GM19035 (cell line): ENCODE results near the gene NEDD4L.
"Not testable (repeated sequence)": the region's sequence is repeated elsewhere in the genome, so short reads cannot be mapped to it uniquely, and the experiment has no call there.

Experiments
- ATAC-seq: cut with Tn5 transposase; IDR thresholded peaks from one replicate; pipeline ENCODE4 v1.9.1; 2021; ENCODE audit not compliant: unreplicated experiment

NEDD4L gene

DNA sequence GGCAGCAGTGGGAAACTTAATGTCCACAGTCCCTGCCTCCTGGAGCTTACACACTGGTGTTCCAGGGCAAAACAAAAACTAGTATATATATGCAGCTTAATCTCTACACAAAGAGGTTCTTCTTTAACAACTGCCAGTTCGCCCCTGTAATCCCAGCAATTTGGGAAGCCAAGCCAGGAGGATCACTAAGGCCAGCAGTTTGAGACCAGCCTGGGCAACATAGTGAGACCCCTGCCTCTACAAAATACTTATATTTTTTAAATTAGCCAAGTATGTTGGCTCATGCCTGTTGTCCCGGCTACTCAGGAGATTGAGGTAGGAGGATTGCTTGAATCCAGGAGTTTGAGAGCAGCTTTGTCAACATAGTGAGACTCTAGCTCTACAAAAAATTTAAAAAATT, 17.2 kb upstream of the NEDD4L start:
- ATAC-seq = no peak

DNA sequence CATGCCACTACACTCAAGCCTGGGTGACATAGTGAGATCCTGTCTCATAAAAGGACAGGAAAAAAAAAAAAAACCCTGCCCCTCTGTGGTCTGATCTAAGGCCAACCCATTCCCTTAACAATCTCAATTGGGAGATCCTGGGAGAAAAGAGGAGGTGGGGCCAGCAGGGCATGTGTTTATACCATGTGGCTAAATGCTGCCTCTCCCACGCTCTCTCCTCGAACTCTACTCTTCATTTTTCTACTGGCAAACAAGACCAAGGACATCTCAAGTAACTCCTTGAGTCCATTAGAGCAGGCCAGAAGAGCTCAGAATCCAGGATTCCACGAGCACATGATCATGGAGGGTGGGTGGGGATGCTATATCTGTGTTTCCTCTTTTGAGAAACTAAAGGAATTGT, 16.7 kb upstream of the NEDD4L start:
- ATAC-seq = no peak

DNA sequence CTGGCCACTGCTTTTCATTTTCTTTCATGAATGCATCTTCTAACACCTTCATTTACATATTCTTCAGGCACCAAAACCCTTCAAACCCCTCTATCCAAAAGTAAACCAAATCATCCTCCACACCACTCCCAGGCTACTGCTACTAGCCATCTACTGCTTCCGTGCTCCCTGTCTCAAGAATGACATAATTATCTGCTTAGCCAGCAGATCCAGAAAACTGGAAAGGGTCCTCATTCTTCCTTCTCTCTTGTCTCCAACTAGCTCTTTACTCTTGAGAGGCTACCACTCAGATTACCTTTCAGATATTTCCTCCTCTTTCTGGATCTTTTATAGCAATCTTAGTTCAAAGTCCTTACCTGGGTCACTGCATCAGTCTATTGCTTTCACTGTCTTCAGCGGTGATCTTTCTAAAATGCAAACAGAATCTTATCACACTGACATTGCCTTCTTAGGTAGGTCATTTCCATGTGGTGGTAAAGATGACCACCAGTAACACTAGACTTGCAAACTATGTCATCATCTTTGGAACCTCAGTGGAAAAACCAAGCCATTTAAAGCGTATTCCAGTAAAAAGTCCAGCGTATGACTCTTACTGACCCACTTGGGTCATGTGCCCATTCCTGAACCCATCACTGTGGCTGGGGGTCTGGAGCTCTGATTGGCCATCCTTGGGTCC, 15.8 kb upstream of the NEDD4L start:
- no peak for ATAC-seq

DNA sequence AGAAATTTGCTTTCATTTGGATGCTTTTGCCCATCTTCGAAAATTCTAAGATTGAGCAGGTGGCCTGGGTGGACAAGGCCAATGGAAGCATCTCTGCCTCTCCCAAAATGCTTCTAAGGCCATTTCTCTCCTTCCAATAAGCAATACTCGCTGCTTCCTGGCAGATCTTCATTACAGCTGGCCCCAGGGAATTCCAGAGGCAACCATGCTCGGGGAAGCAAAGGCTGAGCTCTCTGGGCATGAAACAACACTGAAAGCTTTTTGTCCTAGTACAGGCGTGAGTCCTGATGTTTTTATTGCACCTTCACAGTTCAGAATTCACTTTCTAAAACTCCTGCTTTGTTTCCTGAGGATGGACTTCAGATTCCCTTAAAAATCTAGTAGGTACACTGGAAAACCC, 11.8 kb upstream of the NEDD4L start:
- no peak for ATAC-seq

DNA sequence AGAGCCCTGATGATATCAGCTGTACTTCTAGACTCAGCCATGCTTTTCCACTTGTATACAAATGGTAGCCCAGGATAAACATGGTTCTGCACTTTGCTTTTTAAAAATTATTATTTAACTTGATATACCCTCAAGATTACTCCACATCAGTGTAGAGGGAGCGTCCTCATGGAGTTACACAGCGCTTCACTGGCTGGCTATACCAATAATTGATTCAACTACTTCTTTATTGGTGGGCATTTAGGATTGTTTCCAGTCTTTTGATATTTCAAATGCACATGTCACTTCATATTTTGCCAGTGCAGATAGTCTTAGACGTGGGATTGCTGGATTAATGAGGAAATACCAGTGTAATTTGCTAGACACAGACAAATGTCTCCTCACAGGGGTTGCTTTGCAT, 10.8 kb upstream of the NEDD4L start:
- no peak for ATAC-seq

DNA sequence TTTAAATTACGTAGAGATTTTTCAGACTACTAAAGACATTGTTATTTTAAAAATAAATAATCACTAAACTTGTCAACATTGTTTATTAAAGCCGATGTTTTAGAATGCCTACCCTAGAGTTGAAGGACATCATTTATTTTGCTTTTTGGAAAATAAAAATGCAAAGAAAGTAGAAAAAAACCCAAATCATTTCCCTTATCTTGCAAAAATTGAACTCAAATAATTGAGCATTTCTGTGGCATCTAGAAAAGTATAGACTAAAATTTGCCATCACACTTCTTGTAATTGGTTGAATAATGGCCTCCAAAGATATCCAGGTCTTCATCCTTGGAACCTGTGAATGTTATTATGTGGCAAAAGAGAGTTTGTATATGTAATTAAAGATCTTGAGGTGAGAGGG, 9.7 kb upstream of the NEDD4L start:
- no peak for ATAC-seq

DNA sequence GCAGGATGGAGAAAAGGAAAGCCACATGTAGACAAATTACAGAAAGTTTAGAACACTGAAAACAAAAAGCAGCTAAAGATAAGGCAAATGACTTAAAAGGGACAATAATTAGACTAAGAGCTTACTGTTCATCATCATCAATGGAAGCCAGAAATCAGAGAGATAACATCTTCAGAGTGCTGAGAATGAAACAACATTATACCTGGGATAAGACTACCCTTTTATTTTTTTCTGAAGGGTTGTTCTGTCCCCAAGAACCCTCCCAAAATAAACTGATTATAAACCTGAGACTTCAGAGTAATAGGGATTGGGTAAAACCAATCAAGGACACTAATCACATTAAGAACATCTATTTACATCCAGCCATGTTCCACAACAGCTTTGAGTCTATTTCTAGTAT, 6.9 kb upstream of the NEDD4L start:
- no peak for ATAC-seq

DNA sequence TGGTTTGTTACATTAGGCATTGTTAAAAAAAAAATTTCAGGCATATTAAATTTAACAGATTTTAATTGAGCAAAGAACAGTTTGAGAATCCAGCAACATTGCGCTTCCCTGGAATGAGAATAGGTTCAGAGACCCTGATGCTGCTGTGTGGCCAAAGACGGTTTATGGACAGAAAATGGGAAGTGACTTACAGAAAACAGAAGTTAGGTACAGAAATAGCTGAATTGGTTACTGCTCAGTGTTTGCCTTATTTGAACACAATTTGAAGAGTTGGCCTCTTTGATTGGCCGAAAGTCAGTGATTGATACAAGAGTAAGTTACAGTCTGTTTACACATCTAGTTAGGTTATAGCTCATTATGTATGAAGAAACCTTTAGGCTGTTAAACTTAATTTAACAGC, 6.0 kb upstream of the NEDD4L start:
- ATAC-seq = no peak

DNA sequence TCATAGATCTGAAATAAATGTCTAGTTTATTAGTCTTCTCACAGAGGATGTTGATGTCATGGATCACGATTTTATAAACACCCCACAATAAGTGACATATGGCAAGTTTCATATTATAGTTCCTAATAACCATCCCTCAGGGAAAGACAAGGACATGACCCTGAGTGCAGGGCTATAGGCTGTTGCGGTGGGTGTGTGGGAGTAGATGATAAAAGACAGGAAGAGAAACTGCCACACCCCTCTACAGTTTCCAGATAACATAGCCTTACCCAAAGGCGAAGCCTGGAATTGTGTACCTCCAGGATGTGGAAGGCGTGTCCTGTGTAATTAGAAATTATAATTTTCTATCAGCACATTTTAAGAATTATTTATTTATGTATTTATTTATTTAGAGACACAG, 2.4 kb upstream of the NEDD4L start:
- ATAC-seq = no peak

DNA sequence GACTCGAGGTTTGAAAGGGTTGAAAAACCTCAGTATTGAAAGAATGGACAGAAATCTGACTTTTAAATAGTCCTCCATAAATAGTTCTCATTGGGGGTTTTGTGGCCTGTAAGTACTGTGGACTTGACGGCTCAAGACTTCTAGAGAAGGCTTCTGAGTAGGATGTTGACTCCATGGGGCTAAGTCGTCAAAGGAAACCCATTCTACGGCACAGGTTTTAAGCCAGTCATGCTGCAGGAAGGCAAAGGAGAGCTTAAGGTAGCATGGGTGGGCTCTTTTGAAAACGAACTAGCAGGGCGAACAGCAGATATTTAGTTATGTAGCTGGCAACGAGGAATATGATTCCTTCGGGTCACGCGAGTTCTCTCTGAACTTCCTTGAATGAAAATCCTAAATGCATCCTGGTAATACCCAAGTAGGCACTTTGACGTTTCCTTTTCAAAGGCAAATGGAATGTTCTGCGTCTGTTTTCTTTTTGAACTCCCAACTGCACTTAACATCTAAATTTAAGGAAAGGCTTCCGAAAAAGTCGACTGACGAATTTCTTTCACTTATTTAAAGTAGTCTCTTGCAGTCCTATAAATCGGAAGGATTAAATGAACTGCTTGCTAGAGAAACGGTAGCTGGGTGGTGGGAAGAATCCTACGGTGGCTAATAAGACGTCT, 1.1 kb upstream of the NEDD4L start:
- no peak for ATAC-seq

DNA sequence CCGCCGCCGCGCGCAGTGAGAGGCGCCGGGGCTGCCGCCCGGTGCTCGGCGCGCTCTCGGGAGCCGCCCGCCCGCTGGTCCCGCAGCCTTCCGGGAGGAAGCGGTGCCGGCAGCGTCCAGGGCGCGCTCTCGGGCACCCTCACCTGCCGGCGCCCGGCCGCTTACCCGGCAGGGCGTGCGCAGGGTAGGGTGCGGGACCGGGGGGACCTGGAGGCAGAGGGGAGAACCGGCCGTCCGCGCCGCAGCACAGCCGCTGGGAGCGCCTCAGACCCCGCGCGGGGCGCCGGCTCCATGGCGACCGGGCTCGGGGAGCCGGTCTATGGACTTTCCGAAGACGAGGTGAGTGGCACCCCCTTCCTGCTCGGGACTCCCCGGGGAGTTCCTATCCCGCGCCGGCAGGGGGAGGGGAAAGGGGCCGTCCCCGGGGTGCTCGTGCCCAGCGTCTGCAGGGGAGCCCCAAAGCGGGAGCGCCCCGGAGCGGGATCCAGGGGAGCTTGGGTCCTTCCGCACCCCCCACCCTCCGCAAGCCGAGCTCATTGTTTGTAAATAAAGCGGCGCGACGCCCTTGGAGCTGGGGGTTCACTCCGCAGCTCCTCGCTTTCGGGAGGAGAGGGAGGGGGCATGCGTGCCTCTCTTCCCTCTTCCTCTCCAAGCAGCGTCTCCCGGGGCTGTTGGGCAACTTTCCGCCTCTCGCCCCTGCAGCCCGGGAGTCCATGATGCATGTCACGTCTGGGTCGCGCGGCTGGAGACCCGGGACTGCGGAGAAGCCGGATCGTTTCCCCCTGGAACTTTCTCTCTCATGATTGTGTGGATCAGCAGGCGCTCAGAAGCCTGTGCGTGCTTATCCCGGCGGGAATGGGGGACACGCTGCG, 580 bp downstream of the NEDD4L start:
- ATAC-seq = peak; percentile 42

DNA sequence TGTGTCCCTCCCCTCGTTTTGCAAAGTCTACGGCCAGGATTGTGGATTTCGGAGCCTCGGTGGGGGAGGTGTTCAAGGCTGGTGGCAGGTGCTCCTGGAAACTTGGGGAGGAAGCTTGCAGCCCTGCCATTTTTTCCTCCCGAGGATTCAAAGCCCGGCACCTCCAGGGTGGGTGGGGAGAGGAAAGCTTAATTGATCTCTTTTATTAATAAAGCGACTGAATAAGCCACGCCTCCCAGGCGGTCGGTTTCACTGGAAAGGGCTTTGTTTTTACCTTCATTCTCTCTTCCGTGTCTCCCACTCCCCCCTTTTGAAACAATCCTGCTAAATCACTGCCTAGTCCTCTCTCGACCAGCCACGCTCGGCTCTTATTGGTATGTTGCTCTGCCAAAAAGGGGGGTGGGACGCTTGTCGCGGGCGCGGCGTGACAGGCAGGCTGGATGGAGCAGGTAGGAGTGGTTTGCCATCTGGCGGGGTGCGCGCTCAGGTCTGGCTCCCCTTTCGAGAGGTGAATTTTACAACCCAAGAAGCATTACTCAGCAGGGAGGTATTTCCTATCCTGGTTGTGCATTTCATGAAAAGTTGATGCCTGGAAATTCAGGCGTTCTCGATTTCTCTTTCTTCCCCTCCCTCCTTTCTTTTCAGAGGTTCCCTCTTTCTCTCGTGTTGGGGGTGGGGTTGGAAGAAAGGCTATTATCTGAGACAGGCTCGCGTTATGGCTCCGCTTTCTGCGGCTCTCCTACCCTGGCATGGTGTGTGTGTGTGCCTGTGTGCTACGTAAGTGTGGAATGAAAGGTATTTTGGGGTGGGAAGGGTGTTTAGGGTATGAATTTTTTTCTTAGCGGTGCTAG, 1.4 kb downstream of the NEDD4L start:
- no peak for ATAC-seq

DNA sequence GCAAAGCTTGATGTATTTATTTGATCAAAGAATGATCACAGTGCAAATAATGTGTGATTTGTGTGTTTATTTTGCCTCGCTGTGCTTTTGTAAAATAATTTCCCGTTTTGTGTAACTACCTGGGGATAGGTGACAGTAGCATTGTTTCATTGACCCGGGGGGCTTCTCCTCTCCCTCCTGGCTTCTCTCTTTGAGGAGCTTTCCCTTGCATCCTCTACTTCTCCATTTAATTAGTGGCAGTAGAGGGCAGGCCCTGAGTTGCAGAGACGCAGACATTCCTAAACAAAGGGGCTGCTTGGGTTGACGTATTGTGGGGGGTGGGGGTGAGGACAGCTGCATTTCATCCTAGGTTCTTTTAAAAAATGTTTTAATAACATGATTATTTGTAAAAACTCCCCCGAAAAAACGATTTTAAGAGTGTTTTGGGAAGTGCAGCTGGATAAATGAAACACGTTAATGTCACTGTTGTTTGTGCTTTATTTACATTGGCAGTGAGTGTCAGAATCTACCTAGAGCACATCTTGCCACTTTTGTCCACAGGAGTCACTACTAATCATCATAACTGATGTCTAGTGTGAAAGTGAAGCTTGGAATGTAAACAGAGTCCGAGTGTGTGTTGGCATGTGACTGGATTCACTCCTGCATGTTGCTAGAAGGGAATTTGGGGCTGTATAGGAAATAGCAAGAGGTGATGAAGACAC, 2.2 kb downstream of the NEDD4L start:
- no peak for ATAC-seq

DNA sequence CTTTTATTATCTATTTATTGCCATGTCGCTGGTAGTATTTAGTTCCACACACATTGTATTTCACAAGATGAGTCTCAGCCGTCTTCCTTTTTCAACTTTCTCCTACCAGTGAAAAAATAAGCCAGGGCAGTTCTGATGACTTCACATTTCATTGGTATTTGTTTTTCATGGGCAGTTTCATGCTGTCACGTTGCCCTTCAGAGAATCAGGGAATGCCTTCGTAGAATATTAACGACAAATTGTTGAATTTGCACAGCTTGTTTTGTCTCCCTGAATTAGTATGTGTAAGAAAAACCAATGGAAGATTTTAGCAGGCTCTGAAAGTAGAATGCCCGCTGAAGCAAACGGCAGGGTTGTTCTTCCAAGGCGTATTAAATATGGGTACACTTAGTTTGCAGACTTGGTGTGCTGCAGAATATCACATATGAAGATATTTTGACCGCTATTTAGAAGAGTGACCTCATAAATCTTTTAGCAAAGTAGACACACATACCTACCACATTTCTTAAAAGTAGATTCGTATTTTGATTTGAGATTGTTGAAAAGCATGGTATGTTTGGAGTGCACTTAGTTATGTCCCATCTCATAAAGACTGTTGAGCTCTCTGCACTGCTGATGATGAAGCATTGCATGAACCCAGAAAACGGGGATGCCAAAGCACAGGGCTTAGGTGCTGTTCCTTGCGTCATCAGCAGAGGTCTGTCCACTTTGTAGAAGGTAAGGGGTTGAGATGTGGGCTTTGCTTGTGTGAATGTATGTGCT, 2.9 kb downstream of the NEDD4L start:
- ATAC-seq = no peak

DNA sequence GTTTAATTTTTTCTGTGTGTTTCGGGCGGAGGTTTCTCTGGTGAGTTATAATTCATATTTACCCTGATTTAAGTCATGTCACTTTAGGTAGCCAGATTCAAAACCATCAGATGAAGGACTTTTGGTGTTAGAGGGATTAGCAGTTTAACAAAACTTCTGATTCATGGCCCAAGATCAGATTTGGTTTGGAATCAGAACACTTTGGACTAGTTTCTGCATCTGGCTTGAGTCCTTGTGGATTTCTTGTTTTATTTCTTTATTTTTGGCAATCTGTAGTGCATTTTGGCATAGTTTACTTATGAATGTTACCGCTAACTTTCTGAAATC, 3.5 kb downstream of the NEDD4L start:
- ATAC-seq = no peak

DNA sequence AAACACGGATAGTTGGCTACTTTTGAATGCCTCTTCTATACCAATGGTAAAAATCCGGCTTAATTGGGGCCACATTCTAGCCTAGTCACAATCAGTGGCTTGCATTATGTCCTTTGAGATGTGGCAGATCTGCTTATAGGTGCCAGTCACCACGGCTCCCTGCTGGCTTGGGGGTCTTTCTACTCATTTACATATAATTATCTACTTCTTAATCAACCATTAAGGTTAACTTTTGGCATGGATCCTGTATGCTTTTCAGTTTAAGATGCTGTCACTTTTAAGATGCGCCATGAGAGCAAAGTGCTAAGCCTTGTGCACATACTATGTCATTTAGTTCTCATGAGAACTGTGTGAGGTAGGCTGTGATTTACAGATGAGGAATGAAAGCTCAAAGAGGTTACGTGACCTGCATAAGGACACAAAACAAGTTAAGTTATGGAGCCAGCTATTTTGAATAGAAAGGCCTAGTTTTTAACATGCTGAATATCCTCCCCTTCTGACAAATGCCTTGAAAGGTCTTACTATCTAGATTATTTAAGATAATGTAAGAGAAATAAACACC, 4.1 kb downstream of the NEDD4L start:
- ATAC-seq = no peak

DNA sequence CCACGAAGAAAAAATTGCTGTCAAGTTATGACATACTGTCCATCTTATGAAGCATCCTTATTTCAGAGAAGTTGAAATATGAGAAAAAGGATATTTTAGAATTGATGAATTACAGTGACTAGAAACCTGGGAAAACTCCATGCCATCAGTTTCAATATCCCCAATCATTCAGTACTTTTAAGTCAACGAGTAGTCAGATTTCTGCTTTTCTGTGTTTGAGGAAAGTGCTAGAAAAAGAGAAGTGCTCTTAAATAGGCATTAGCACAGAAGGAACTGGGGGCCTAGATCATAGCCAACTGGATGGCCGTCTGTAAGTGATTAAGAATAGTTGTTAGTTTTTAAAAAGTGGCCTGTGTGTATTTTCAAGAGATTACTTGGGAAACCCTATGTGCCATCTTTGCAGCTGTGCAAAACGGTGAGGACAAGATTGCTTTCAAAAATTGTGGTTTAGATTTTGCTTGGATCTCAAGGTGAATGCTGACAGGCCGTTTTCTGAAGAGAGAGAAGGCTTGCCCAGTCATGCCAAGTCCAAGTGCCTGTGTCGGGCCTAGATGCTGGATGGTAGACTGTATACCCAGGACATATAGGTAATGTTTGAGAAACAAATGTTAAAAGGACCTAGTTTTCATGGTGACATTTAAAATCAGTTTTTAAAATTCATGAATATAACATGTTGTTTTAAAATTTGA, 5.1 kb downstream of the NEDD4L start:
- ATAC-seq = no peak

DNA sequence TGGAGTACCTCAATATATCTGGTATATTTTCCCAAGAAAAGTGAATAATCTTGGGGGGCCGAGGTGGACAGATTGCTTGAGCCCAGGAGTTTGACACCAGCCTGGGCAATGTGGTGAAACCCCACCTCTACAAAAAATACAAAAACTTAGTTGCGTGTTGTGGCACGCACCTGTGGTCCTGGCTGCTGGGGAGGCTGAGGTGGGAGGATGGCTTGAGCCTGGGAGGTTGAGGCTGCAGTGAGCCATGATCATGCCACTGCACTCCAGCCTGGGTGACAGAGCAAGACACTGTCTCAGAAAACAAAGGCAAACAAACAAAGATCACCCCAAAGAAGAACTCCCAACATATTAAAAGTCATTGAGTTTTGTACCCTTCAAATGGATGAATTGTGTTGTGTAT, 6.9 kb downstream of the NEDD4L start:
- ATAC-seq = not testable (repeated sequence)
